GM19438 (cell line): ENCODE data around the gene PGRMC1.
"Not testable (repeated sequence)": the region's sequence is repeated elsewhere in the genome, so short reads cannot be mapped to it uniquely, and the experiment has no call there.

Experiments
- ATAC-seq: cut with Tn5 transposase; IDR thresholded peaks from one replicate; pipeline ENCODE4 v1.9.1; 2021; ENCODE audit warnings: low read depth; ENCODE audit not compliant: unreplicated experiment

The PGRMC1 gene

GRCh38 chrX:119235872-119236622 lies at the start of gene PGRMC1:
Gene PGRMC1, plus strand, starts transcription at chrX:119236285. Its CDS starts 79 bp downstream, at chrX:119236364.
- ATAC-seq: peak; percentile 88

DNA sequence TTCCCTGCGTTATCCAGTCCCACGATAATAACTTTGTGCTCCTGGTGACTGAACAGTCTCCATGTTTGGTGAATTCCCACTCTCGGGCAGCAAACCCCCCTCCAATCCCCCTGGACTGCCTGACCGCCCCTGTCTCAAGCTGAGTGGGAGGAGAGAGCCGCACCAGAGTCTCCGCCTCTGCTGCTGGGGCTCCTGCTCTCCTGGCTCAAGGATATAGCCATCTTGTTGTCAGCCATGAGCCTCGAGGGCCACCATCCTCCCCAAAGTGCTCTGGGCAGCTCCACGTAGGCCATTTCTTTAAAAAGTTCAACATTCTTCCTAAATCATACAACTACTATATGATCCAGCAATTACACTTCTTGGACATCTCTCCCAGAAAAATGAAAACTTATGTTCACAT lies 49.3 kb upstream of the PGRMC1 start:
- no peak for ATAC-seq

GRCh38 chrX:119187298-119187697 lies 48.8 kb upstream of the PGRMC1 start:
- no peak for ATAC-seq

- ATAC-seq: no peak
Measured at GRCh38 chrX:119189115-119189514, 47.0 kb upstream of the PGRMC1 start.

- no peak for ATAC-seq
Measured at GRCh38 chrX:119189595-119189994, 46.5 kb upstream of the PGRMC1 start.

- ATAC-seq: no peak
Measured at GRCh38 chrX:119190091-119190681, 45.9 kb upstream of the PGRMC1 start.

GRCh38 chrX:119190831-119191230 lies 45.3 kb upstream of the PGRMC1 start:
- no peak for ATAC-seq

DNA sequence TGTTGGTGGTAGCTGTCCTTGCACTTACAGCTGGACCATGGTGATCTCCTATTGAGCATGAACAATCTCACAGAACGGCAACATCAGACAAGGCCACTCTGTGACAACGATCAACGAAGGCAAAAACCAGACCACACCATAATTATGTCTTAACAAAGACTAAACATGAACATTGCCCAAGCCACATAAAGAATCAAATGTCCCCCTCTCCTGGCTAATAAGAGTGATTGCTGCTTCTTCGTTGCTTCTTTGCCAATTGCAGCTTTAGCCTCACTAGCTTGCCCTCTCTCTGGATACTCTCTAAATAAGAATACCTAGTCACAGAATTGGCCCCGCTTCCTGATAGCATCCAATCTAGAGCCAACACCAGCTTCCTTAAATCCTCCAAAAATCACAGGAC lies 41.5 kb upstream of the PGRMC1 start:
- no peak for ATAC-seq

- ATAC-seq: no peak
Measured at GRCh38 chrX:119201570-119201969, 34.5 kb upstream of the PGRMC1 start.

GRCh38 chrX:119206203-119206602 lies 29.9 kb upstream of the PGRMC1 start:
- no peak for ATAC-seq

DNA sequence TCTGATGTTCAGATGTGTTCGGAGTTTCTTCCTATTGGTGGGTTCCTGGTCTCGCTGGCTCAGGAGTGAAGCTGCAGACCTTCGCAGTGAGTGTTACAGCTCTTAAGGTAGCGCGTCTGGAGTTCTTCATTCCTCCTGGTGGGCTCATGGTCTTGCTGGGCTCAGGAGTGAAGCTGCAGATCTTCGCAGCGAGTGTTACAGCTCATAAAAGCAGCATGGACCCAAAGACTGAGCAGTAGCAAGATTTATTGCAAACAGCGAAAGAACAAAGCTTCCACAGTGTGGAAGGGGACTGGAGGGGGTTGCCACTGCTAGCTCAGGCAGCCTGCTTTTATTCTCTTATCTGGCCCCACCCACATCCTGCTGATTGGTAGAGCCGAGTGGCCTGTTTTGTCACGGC lies 28.6 kb upstream of the PGRMC1 start:
- ATAC-seq: not testable (repeated sequence)

- no peak for ATAC-seq
Measured at GRCh38 chrX:119208401-119209057, 27.6 kb upstream of the PGRMC1 start.

GRCh38 chrX:119210931-119211648 lies 25.0 kb upstream of the PGRMC1 start:
- not testable (repeated sequence) for ATAC-seq

GRCh38 chrX:119211649-119212014 lies 24.5 kb upstream of the PGRMC1 start:
- no peak for ATAC-seq

- ATAC-seq: no peak
Measured at GRCh38 chrX:119218198-119218597, 17.9 kb upstream of the PGRMC1 start.

DNA sequence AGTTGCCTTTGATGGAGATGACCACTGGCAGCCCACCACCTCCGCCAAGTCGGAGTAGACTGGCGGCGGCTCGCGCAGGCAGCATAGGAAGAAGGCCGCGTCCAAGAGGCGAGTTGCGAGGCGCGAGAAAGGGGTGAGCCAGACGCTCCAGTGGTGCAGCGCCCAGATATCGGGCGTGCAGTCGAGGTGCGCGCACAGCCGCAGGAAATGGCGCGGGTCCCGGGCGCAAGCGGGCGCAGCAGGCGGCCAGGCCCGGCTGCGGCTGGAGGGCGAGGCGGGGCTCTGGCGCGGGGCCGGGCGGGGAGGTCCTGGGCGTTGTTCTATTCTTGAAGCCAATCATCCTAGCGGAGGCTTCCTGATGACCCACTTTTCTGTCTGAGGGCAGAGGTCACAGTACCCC lies 13.2 kb upstream of the PGRMC1 start:
- ATAC-seq: no peak

DNA sequence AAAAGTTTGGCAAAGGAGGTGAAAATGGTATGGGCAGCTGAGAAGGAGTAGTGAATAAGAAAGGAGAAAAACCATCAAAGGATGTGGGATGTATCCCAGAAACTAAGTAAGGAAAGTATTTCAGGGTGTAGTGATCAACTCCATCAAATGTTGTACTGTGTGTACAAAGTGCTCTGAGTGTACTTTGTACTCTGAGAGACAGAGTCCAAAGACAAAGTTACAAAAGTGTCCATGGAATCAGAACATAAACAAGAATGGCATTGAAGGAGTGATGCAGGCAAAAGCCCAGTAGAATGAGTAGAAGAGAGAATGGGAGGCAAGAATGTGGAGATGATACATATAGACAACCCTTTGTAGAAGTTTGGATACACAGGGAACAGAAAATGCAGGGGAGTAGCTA lies 12.3 kb upstream of the PGRMC1 start:
- ATAC-seq: no peak

GRCh38 chrX:119226446-119226845 lies 9.6 kb upstream of the PGRMC1 start:
- no peak for ATAC-seq

DNA sequence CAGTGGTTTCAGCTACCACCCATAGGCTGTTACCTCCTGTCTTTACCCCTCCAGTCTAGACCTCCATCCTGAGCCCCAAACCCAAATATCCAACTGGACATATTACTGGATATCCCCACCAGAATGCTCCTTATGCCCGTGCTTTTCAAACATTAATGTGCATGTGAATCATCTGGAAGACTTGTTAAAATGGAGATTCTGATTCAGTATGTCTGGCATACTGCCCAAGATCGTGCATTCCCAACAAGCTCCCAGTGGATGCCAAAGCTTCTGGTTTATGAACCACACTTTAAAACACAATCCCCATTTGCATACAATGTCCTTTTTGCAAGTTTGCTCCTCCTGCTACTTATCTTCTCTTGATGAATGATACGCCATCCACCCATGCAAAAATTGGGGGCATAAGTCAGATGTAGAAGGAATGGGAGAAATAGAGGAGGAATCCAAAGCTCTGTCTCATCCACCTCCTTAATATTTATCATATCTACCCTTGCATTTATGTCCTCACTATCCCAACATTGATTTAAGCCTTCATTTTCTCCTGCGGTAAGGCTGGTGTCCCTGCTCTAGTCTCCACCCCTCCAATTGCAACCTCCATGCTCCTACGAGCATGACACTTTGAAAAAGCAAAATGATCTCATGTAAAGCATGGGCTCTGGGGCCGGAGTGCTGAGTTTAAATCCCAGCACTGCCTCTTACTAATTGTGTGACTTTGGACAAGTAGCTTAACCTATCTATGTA lies 7.4 kb upstream of the PGRMC1 start:
- no peak for ATAC-seq

DNA sequence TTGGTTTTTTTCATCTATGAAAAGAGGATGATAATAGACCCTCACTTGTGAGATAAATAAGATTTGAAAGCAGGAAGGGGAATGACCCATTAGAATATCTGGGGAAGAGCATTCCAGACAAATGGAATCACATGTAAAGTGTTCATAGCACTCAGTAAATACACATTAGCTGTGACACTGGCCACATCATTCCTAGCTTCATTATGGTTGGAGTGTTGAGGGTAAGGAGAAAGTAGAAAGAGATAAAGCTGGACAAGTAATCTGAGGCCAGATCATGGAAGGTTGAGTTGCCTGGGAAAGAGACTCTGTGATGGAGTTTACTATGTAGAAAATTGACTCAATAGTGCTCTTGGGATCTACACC lies 6.9 kb upstream of the PGRMC1 start:
- no peak for ATAC-seq

DNA sequence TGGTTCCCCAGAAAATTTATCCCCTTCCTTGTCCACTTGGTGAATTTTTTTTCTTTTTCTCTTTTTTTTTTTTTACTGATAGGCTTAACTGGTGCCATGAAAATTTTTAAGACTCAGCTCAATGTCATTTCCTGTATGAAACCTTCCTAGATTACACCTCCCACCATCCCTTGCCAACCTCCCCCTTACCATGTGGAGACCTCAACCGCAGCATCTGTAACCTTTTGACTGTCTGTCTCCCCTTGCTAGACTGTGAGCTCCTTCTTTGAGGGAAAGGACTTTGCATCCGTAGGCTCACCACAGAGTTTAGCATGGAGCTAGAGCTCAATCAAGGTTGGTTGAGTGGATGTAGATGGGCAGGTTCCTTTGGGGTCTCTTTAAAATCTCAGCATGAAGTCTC lies 5.2 kb upstream of the PGRMC1 start:
- no peak for ATAC-seq
